Ovary (tissue), 10 donors: ENCODE data around the gene CCDC54. TPM values are rescaled to one million over a fixed set of nuclear protein-coding genes. Genes with fewer than 3 reads are reported as not detected.
"Not testable (repeated sequence)": the region's sequence is repeated elsewhere in the genome, so short reads cannot be mapped to it uniquely, and the experiment has no call there.

ENCODE experiments used
- DNase-seq, 5 donors: peaks; one replicate each; pipeline ENCODE4 v3.0.0-alpha.2; 2019 to 2020
- H3K27ac ChIP-seq, 2 donors: fragments of 200-600 bp; one replicate each; pipeline versions ENCODE4 v1.5.1 to v1.8.0; 2019 to 2022
- H3K27me3 ChIP-seq: fragments of 200-600 bp; one replicate; pipeline ENCODE4 v1.8.0; 2022
- H3K36me3 ChIP-seq: fragments of 200-600 bp; sonication (generic); one replicate; pipeline ENCODE4 v1.5.1; 2019
- H3K4me1 ChIP-seq: one replicate; pipeline ENCODE4 v1.8.1; 2013; ENCODE audit warnings: mild to moderate bottlenecking, moderate library complexity; ENCODE audit not compliant: insufficient read depth
- H3K4me3 ChIP-seq: fragments of 200-600 bp; sonication (generic); one replicate; pipeline ENCODE4 v1.5.1; 2017
- H3K9me3 ChIP-seq, 2 donors: fragments of 200-600 bp in 1 of 2; sonication (generic) in 1 of 2; one replicate each; pipeline versions ENCODE4 v1.5.1 to v1.8.1; 2013 to 2019; ENCODE audit warnings: mild to moderate bottlenecking in 1 of 2, moderate library complexity in 1 of 2
- CTCF ChIP-seq, 3 donors: fragments of 450-650 bp in 2 of 3; fragments of 200-600 bp in 1 of 3; IDR thresholded peaks; one replicate each; pipeline versions ENCODE4 v1.5.1 to v1.8.0; 2016 to 2022; ENCODE audit warnings: antibody characterized with exemption in 3 of 3, mild to moderate bottlenecking in 1 of 3
- EP300 ChIP-seq: sonication (generic); formaldehyde crosslinking; IDR thresholded peaks from one replicate; pipeline ENCODE4 v1.6.1; 2017; ENCODE audit warnings: antibody characterized with exemption
- POLR2A ChIP-seq: fragments of 450-650 bp; IDR thresholded peaks from one replicate; pipeline ENCODE4 v1.6.1; 2017; ENCODE audit warnings: antibody characterized with exemption, mild to moderate bottlenecking, moderate library complexity
- WGBS, 3 donors: extraction: QIAGEN DNeasy Blood & Tissue Kit in 1 of 3; methylation state at CpG; one replicate each; pipeline versions ENCODE4 v1.1.5 to v1.1.7; 2013 to 2017; 5-methylcytosine and 5-hydroxymethylcytosine counted together
- intact Hi-C, 4 donors: fragments of 100-400 bp; cut with DNase I; formaldehyde crosslinking; loops; one replicate each; pipeline versions ENCODE4 v1.11.0 to v1.15.1; 2022 to 2023
- long read RNA-seq, 3 donors: library from polyadenylated mRNA in 2 of 3; unstranded in 2 of 3; transcript quantifications; one replicate each; pipeline ENCODE4 v2.0.0 and lab custom pipeline, GENCODE V29; 2021 to 2026
- polyA plus RNA-seq, 2 donors: library from polyadenylated mRNA; stranded (reverse); fragments of 200-250 nt in 1 of 2; fragments of 350-450 nt in 1 of 2; fragmentation: Illumina TruSeq in 1 of 2; extraction: RNeasy Lipid Tissue Mini Kit (QIAGEN cat#74804) in 1 of 2; gene quantifications; one replicate each; pipeline ENCODE4 v1.2.3, GENCODE V29; 2013 to 2014
- total RNA-seq, 7 donors: library from RNA; depleted of rRNA in 2 of 7; stranded (reverse); fragments of >200 nt in 2 of 7; fragmentation: NEBNext Ultra II Directional in 3 of 7; extraction: Animal tissue kit (Norgen Biotek cat#: 25700) in 3 of 7; gene quantifications; one replicate each; pipeline versions ENCODE4 v1.1.0 to v1.2.4, GENCODE V29; 2016 to 2023
- donor health status: DM: no; HTN: no; CAD: no; lungs with moderate emphysema.
- donor health status: DM: no; HTN: no; CAD: no.
- donor health status: Bipolar disorder and iron deficiency.
- donor health status: DM: yes; HTN: yes; CAD: no.
- donor health status: DM: no; HTN: no; CAD: no.
- donor health status: DM: yes; HTN: yes; CAD: no.

CCDC54 gene
- total RNA-seq (under 1 TPM in 2 of 7 donors, not detected in 5; 0.23 to 0.24 TPM), polyA plus RNA-seq (not detected)
- long read RNA-seq, donor 1, result 0 reads
- long read RNA-seq, donor 2, result 0 reads
- long read RNA-seq, donor 3, result 0 reads

GRCh38 chr3:107377151-107377550, at the start of gene CCDC54:
Gene CCDC54, plus strand, starts transcription at chr3:107377439. Its CDS starts 149 bp downstream, at chr3:107377588.
- Histone ChIP-seq H3K27ac (no peak within 1 kb of the TSS), H3K36me3 (no peaks in the 10 kb centered on the region), H3K9me3 (no peaks in the 10 kb centered on the region), H3K4me3 (no peak within 1 kb of the TSS), H3K4me1 (no peaks in the 10 kb centered on the region), H3K27me3 (no peaks in the 10 kb centered on the region)
- TF ChIP-seq POLR2A, result no peak
- no peak for TF ChIP-seq EP300
- TF ChIP-seq CTCF (IDR thresholded peaks at IDR 0.05), result no peak
- intact Hi-C loops, result no loop called here
- no peak for DNase-seq

GRCh38 chr3:107328069-107328468, 49.2 kb upstream of the CCDC54 start:
- Histone ChIP-seq H3K9me3 (no peaks in the 10 kb centered on the region), H3K27me3 (no peaks in the 10 kb centered on the region), H3K36me3 (no peaks in the 10 kb centered on the region), H3K4me1 (no peaks in the 10 kb centered on the region), H3K4me3 (no peak overlapping the region), H3K27ac (no peak overlapping the region)
- 96 to 100% (median 100%) methylated on average over 2 of the region's 2 CpGs for WGBS, 3 donors
- TF ChIP-seq POLR2A (no peak), CTCF (IDR thresholded peaks at IDR 0.05) (no peak), EP300 (no peak)
- intact Hi-C loops, result loop anchor here in 1 of 4 donors (5.0 kb wide), 1 partner anchor 1634 kb away; no protein-coding TSS in a partner anchor
- DNase-seq, result no peak

- TF ChIP-seq CTCF (IDR thresholded peaks at IDR 0.05), result no peak
- DNase-seq, result no peak
- intact Hi-C loops, result loop anchor here in 1 of 4 donors (5.0 kb wide), 1 partner anchor 1633 kb away; no protein-coding TSS in a partner anchor
- Histone ChIP-seq H3K9me3 (no peaks in the 10 kb centered on the region), H3K4me3 (no peak overlapping the region), H3K27me3 (no peaks in the 10 kb centered on the region), H3K27ac (no peak overlapping the region), H3K4me1 (no peaks in the 10 kb centered on the region), H3K36me3 (no peaks in the 10 kb centered on the region)
- 84 to 91% (median 89%) methylated on average over 5 of the region's 5 CpGs for WGBS, 3 donors
These were observed 48.2 kb upstream of the CCDC54 start for GRCh38 chr3:107329088-107329487.

GRCh38 chr3:107339690-107340089, 37.5 kb upstream of the CCDC54 start:
- 92 to 96% (median 96%) methylated on average over 3 of the region's 3 CpGs for WGBS, 3 donors
- not testable (repeated sequence) for DNase-seq, H3K36me3 ChIP-seq, H3K4me1 ChIP-seq, H3K27me3 ChIP-seq, H3K27ac ChIP-seq, H3K4me3 ChIP-seq, H3K9me3 ChIP-seq
- intact Hi-C loops, result loop anchor here in 1 of 4 donors (5.0 kb wide), 1 partner anchor 223 kb away; no protein-coding TSS in a partner anchor

GRCh38 chr3:107344722-107345121, 32.5 kb upstream of the CCDC54 start:
- Histone ChIP-seq H3K27me3 (no peaks in the 10 kb centered on the region), H3K9me3 (peaks cover 0 to 2% of the 10 kb centered on the region in 2 donors), H3K27ac (no peak overlapping the region), H3K4me1 (no peaks in the 10 kb centered on the region), H3K4me3 (no peak overlapping the region), H3K36me3 (no peaks in the 10 kb centered on the region)
- no peak for DNase-seq
- intact Hi-C loops, result no loop called here
- TF ChIP-seq EP300 (no peak), POLR2A (no peak), CTCF (IDR thresholded peaks at IDR 0.05) (no peak)
